ENCODE measurements around the gene PDZD2.

DNA sequence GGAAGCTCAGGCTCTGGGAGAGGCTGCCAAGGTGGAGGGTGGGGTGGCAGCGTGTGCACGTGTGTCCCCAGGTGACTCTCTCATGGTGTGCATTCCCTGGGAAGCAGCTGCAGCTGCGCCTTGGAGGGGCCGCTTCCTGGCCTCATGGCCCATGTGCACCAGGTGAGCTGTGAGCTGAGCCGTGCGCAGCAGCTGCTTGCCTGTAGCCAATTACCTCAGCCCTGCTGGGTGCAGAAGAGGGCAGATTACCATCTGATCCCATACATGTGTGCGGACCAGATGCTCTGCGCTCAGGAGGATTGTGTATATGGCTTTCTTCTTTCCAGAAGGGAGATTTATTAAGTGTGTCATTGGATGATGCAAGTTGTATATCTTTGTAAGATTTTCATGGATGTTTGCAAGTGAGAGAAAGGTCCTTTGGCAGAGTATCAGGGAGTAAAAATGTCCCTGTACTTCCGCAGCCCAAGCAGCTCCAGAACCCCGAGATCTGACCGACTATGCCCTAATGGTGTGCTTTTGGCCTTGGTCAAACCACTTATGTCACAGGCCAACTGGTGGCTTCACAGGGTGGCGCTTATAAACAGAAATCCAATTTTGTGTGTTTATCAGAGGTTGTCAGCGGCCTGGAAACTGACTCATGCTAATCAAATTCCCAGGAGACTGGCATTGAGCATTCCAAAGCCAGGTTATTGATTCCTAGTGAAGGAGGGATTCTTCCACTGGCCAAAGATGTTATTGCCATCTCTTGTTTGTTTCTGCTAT, 305.9 kb downstream of the PDZD2 start:
- TF ChIP-seq, protein P1, sequence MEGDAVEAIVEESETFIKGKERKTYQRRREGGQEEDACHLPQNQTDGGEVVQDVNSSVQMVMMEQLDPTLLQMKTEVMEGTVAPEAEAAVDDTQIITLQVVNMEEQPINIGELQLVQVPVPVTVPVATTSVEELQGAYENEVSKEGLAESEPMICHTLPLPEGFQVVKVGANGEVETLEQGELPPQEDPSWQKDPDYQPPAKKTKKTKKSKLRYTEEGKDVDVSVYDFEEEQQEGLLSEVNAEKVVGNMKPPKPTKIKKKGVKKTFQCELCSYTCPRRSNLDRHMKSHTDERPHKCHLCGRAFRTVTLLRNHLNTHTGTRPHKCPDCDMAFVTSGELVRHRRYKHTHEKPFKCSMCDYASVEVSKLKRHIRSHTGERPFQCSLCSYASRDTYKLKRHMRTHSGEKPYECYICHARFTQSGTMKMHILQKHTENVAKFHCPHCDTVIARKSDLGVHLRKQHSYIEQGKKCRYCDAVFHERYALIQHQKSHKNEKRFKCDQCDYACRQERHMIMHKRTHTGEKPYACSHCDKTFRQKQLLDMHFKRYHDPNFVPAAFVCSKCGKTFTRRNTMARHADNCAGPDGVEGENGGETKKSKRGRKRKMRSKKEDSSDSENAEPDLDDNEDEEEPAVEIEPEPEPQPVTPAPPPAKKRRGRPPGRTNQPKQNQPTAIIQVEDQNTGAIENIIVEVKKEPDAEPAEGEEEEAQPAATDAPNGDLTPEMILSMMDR (IDR thresholded peaks at IDR 0.05) = no peak
- no peak for TF ChIP-seq POLR2A (IDR thresholded peaks at IDR 0.05)

All from prostate gland (tissue), 2 donors.